SIG-M5 (cell line): ENCODE measurements around the gene UQCR11.

ENCODE experiments used
- DNase-seq: peaks from one replicate; lab custom pipeline; 2025; lab: John Stamatoyannopoulos, UW

The UQCR11 gene

GRCh38 chr19:1590641-1591397 lies 14.4 kb downstream of the UQCR11 start:
- DNase-seq = no peak

- no peak for DNase-seq
These were observed 17.4 kb downstream of the UQCR11 start for GRCh38 chr19:1587872-1588271.

- no peak for DNase-seq
These were observed 20.1 kb downstream of the UQCR11 start for GRCh38 chr19:1585243-1585580.

- DNase-seq = no peak
These were observed 20.6 kb downstream of the UQCR11 start for GRCh38 chr19:1584500-1585242.

- no peak for DNase-seq
These were observed 23.1 kb downstream of the UQCR11 start for GRCh38 chr19:1582201-1582600.

- DNase-seq = no peak
These were observed 24.3 kb downstream of the UQCR11 start for GRCh38 chr19:1580957-1581356.

- DNase-seq = no peak
These were observed 24.9 kb downstream of the UQCR11 start for GRCh38 chr19:1580382-1580781.

- no peak for DNase-seq
These were observed 26.0 kb downstream of the UQCR11 start for GRCh38 chr19:1579222-1579621.

GRCh38 chr19:1577929-1578618 lies 27.2 kb downstream of the UQCR11 start:
- DNase-seq = no peak

GRCh38 chr19:1577090-1577928 lies 28.0 kb downstream of the UQCR11 start:
- DNase-seq = no peak

GRCh38 chr19:1576242-1577089 lies 28.8 kb downstream of the UQCR11 start:
- DNase-seq = no peak

GRCh38 chr19:1575323-1576241 lies 29.7 kb downstream of the UQCR11 start:
- no peak for DNase-seq

- no peak for DNase-seq
These were observed 30.7 kb downstream of the UQCR11 start for GRCh38 chr19:1574354-1575136.

- no peak for DNase-seq
These were observed 32.5 kb downstream of the UQCR11 start for GRCh38 chr19:1572795-1573194.

- DNase-seq = no peak
These were observed 33.9 kb downstream of the UQCR11 start for GRCh38 chr19:1571358-1571757.

GRCh38 chr19:1570836-1571235 lies 34.4 kb downstream of the UQCR11 start:
- DNase-seq = no peak

- DNase-seq = no peak
These were observed 35.3 kb downstream of the UQCR11 start for GRCh38 chr19:1569997-1570396.

GRCh38 chr19:1568320-1569019 lies 36.8 kb downstream of the UQCR11 start, which contains the start of gene MEX3D:
Gene MEX3D (minus strand): TSS chr19:1568325. CDS start chr19:1568058, 267 bp downstream.
- DNase-seq = no peak

GRCh38 chr19:1567848-1568227 lies 37.4 kb downstream of the UQCR11 start:
- no peak for DNase-seq
